Smooth muscle cell of the brain vasculature (primary cell): ENCODE results near the gene CFI.
"Not testable (repeated sequence)": the region's sequence is repeated elsewhere in the genome, so short reads cannot be mapped to it uniquely, and the experiment has no call there.

Source experiments
- DNase-seq: peaks from one replicate; pipeline ENCODE4 v3.0.0-alpha.2; 2012; ENCODE audit warnings: low read depth, low spot score

CFI gene

DNA sequence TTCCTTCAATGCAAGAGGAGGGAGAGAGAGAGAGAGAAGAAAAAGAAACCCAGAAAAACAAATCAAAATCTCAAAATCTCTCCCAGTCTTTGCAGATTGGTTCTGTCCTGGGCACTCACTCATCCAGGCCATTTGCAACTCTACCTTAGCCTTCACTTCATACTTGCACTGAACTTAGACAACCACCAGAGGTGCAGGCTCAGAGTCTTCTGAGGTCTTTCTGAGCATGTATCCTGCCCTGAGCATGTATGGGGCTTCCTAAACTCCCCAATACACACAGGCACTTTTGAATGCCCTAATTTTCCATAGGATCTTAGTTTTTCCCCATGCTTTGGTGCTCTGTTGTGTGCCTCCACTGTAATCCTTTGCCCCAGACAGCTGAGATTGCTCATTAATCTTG lies 2.9 kb downstream of the CFI start:
- no peak for DNase-seq

DNA sequence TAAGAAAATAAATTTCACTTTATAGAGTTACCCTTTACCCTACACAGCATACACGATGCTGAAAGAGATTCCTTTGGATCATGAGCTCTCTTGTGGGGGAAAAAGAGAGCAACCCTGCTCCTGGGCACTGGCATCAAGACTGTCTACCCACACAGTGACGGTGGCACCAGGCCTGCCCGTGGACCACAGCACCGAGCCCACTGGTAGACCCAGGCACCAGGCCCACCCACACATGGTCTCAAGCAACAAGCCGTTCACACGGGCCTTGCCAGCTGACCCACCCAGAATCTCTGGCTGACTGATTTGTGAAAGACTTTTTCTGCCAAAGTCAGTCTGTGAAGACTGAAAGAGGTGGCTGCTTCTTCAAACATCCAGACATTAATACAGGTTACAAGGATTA lies 6.7 kb downstream of the CFI start:
- DNase-seq, result no peak

DNA sequence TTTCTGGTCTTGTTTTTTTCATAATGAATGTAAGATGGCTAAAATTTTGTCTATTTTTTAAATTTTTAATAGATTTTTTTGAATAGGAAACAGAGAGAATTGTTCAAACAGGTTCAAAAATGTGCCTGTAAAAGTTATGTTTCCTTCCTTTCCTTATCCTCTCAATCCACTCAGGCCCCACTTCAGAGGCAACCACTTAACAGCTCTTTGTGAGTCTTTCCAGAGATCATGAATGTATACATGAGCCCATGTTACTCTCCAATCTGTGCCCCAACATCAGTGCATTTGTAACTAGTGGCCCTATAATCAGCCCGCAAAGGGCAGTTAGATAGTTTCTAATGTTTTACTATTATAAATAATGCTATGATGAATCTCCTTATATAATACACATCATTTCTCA lies 14.0 kb downstream of the CFI start:
- no peak for DNase-seq

DNA sequence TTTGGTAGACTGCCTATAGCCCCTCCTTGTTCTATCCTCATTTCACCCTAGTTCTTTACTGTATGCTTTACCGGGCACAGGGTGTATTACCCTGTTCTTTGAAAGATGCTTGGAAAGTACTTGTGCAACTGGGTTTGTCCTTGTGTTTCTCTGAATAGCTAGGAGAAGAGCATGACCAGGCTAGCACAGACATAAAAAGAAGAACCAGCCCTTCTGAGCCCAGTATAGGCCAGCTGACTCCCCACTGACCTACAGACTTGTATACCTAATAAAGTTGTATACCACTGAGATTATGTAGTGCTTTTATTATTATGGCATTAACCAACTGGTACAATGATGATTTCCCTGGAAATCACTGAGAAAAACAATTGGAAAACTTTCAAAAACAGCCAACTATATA lies 15.0 kb downstream of the CFI start:
- no peak for DNase-seq

DNA sequence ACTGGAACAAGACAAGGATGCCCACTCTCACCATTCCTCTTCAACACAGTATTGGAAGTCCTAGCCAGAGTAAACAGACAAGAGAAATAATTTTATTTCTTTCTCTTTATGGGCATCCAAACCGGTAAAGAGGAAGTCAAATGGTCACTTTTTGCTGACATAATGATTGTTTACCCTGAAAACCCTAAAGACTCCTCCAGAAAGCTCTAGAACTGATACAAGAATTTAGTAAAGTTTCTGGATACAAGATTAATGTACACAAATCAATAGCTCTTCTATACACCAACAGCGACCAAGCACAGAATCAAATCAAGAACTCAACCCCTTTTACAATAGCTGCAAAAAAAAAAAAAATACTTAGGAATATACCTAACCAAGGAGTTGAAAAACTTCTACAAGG lies 19.7 kb downstream of the CFI start:
- not testable (repeated sequence) for DNase-seq

DNA sequence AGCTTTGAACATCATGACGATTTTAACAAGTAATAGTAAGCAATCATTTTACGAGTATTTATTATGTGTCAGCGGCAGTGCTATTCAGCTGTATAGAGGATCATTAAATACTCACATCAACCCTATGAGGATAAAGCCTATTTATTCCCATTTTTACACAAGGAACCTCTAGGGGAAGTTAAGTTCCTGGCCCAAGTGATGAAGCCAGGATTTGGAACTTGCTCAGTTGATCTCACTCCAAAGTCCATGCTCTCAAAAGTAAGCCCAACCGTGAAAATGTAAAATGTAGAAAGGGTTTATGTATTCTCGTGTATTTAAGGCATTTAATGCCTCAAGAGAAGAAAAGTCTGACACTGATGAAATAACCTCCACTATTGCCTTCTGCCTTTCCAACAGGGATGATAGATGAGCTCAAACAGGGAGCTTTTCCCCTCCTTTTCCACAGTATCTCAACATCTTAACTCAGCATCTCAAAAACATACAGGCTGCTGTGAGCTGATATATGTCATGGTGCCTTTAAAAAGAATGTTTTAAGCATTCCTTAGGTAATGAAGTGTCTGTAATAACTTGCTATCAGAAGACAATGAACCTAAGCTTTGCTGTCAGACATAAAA lies 36.9 kb downstream of the CFI start:
- DNase-seq, result no peak

DNA sequence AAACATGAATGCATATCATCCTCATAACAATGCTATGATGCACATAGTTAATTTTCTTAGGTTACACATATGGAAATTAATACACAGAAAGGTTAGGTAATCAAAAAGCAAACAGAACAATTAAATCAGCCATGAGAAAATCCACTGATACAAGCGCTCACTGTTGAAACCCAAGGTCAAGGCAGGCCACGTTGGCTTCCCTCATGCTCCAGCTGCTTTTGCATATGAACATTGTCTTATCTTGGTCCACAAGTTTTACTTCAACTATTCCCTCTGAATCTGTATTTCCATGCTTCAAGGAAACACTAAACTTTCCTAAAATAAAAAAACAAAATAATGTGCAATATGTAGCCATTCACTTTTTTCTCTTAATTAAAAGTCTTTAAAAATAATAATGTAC lies 37.4 kb downstream of the CFI start:
- DNase-seq, result no peak

DNA sequence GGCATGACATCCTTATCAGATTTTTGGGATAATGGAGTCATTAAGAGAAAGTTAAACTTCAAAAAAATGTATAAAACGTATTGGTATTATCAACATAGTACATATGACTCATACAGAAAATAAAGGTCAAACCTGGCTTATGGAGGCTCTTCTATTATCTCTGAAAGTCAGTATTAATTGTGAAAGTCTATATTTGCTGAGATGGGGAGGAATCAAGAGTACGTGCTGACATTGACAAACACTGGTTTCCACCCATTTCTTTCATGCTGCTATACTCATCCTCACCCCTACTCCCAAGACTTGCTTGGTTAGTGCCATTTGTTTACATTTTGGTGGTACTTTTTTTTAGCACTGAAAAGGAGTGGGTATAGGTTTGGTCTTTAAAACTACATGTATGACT lies 41.1 kb downstream of the CFI start:
- no peak for DNase-seq

DNA sequence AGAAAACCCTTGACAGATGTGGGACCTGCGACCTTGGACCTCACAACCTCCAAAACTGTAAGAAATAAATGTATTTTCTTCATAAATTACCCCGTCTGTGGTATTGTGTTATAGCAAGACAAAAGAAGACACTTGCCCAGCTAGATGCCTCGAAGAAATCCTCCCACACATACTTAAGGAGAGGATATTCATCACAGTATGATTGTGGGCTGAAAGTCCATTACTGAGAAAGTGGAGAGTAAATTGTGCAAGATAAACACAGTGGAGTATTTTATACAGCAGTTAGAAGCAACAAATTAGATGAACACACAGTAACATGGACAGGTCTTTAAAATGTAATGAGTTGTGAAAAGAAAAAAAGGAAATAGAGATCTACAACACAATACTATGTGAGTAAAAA lies 46.1 kb downstream of the CFI start:
- no peak for DNase-seq

DNA sequence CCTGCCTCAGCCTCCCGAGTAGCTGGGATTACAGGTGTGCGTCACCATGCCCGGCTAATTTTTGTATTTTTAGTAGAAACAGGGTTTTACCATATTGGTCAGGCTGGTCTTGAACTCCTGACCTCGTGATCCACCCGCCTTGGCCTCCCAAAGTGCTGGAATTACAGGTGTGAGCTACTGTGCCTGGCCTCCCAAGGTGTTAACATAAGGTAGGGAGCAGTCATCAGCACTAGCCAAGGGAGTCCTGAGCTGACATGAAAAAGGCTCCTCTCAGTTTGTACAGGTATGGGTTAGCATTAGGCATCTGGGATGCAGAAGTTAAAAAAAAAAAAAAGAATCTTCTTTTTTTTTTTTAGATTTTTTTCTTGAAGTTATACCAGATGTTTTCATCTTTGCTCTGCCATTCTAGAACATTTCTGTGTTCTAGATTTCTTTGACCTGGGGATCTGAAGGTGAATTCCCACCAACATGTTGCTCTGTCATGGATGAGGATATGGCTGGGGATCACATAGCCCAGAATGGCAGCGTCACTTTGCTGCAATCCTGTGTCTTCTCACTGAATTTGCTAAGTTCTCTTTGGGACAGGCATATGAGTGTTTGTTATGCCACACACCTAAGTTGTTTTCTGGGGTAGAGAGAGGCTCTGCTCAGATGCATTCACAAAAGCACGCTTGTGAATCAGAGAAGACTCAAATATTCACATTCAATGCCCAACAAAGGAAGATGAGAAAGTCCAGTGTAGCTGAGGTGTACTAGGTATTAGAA lies 47.5 kb downstream of the CFI start:
- DNase-seq, result no peak

DNA sequence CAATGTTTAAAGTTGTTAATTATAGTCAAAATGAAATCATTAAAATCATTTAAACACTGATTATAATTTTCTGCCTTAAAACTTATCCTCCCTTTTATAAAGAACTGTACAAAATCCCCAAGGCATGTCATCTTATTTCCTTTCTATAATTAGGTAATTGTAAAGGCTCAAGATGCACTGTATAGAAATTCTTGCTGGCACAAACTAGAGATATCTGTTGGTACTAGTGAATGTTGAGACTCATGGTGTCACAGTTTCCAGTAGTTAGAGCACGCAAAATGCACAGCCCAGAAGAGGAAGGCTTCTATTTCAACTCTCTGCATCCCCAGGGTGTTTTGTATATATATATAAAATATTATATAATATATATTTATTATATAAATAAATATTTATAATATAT lies 49.3 kb downstream of the CFI start:
- DNase-seq, result no peak

DNA sequence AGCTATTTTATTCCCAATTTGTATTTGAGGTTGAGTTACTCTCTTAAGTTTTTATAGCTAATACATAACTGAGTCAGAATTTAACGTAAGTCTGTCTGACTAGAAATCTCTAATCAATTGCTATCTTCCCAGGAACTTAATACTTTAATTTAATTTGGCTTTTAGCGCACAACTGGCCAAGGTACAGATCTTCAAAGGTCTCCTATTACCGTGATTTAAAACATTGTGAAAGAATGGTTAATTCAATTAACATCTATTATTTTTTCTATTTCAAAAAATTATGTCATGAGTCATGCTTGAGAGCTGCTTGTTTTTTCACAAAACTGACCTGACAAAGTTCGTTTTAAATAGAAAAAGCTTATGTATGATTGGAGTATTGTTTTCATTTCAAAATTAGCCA lies 49.9 kb downstream of the CFI start:
- no peak for DNase-seq

DNA sequence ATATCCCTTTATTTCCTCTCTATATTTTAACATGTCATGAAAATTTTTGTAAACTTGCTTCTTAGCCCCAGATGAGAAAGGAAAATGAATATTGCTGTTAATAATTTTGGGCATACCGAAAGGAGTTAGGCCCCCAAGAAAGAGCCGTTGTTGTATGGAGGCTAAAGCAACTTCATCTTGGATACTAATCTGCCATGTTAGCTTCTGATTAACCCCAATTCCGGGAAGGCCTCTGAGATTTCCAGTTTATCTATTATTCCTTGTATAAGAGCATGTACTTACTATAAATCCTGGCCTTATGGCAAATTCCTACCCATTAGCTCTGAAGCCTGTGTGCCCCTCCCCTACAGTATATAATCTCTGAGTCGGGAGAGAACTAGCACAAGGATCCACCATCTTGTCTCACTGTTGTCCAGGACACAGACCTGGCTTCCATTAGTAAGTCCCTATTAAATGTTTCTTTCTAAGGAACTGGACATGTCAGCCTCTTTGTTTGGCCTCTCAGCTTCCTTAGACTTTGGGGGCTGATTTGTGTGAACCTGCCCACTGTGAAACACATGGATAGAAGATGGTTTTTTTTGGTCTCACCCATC lies 51.1 kb downstream of the CFI start:
- DNase-seq, result no peak

DNA sequence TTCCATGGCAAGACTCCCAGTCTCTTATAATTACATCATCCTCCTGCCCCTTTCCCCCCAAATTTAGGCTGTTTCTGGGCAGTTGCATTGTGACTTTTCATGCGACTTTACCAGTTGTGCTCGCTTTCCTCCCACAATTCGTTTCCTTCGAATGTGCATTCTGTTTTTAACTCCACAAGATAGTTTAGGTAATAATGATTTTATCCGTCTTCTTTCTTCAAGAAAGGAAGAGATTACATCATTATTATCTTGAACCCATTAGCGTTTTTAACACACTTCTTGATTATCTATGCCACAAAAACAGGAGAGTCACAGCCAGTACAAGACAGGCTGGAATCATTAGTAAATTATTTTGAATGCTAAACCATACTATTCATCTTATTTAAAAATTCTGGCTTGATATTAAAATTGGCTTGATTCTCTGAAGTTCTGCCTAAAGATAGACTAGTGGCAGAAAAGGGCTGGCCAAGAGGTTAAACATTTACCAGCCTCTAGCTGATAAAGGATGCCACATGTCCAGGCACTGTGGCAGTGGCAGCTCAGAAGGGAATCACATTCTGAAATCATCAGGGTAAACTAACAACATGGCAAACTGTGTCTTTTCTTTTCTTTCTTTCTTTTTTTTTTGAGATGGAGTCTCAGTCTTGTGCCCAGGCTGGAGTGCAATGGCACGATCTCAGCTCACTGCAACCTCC lies 52.3 kb downstream of the CFI start:
- no peak for DNase-seq

DNA sequence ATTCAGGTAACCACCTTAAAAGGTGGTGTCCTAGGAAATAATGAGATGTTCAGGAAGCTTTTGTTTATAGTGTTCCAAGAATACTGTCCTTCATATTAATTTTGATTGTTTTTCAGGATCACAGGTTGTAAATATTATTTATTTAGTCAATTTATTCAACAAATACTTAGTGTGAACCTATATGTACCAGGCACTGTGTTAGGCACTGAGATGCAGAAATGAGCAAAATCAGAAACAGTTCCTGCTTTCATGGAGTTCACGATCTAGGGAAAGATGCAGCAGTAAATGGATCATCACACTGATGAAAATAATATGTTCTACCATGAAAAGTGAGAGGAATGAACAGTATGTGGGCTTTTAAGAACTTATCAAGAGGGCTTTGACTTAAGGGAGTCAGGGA lies 53.7 kb downstream of the CFI start:
- no peak for DNase-seq

DNA sequence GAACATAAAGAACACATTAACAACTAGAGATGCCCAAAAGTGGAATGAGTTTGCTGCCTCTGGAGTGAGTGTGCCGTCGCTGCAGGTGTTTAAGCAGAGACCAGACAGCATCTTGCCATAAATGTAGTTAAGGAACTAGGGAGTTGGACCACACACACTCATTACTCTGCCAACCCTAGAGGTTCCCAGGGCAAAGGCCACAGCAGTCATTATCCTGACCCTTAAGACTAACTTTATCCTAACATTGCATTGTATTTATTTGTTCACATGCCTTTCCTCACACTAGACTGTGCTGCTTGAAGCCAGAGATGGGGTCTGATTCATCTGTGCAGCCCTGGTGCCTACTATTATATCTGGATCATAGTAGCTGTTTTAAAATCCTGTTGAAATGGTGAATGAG lies 55.1 kb downstream of the CFI start:
- DNase-seq, result no peak

DNA sequence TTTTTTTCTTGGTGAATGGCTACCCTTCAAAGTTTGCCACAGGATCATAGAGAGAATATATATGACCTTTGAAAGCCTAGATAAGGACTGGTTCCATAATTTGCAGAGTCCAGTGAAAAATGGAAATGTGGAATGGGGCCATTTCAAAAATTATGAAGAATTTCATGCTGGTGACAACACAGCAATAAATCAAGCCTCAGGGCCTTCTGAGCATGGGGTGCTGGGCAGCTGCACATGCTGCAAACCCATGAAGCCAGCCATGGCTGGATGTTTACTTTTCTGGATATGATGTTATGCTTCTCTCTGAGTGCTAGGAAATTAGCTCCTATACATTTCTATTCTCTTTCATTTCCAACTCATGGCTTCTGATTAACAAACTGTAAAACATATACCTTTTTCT lies 56.0 kb downstream of the CFI start:
- no peak for DNase-seq

DNA sequence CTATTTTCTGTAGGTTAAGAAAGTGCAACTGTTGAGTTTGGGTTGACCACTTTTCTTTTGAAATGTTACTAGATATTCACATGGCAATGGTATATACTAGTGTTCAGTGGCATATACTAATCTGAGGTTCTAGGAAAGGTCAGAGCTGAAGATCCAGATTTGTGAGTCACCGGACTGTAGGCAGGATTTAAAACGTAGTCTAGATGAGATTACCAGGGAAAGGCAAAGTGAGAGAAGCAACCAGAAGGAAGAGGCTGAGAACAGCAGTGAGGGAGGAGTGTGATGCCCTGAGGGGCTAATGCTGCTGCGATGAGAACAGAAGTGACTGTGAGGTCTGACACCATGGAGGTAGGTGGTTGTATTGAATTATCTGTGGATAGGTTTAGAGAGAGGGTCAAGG lies 62.3 kb downstream of the CFI start:
- no peak for DNase-seq

DNA sequence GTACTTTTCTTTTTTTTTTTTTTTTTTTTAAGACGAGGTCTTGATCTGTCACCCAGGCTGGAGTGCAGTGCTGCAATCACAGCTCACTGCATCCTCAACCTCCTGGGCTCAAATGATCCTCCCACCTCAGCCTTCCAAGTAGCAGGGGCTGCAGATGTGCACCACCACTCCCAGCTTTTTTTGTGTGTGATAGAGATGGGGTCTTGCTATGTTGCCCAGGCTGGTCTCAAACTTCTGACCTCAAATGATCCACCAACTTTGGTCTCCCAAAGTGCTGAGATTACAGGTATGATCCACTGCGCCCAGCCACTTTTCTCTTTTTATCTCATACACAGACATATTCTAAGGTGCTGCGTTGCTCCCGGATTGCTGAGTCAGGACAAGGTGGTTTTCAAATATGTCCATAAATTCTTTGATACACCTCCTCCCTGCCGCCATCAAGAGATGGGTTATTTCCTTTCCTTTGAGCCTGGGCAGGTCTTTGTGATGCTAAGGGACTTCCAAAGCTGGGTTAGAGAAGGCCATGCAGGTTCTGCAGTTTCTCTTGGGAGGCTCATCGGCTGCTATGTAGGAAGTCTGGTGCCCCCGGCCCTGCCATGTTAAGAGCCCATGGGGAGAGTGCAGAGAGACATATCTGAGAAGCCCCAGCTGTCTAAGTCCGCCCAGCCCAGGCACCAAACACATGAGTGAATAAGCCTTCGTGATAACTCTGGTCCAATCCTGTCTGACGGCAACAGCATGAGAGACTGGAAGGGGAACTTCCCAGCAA lies 63.5 kb downstream of the CFI start:
- no peak for DNase-seq

DNA sequence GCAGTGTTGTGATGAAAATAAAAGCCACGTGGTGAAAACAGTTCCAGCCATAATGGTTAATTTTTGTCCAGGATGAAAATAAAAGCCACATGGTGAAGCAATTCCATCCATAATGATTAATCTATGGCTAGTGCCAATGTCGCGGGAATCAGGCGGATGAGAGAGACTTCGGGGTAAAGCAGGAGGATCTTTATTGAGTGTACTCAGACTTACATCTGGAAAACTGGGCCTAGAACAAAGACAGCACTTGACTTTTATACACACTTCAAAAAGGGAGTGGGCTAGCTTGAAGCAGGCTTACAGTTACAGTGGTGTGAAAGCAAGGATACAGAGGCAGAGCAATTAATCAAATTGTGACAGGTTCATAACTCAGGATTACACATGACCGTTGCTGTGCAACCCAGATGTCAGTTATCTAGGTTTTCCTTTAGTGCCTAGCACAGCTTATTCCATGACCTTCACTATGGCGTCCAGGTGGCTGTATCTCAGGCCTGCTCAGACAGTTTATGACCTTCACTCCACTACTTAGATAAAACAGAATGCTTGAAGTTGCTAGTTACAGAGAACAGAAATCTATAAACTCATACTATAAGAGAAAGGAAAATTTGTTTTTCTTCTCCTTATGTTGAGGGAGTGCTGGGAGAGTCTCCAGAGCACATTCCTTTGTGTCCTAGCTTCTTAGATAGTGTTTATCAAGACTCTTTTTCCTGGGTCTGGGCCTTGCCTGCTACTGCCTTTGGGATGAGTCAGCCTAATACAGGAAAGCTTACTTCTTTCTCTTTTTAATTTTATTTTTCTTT lies 66.0 kb downstream of the CFI start:
- no peak for DNase-seq

DNA sequence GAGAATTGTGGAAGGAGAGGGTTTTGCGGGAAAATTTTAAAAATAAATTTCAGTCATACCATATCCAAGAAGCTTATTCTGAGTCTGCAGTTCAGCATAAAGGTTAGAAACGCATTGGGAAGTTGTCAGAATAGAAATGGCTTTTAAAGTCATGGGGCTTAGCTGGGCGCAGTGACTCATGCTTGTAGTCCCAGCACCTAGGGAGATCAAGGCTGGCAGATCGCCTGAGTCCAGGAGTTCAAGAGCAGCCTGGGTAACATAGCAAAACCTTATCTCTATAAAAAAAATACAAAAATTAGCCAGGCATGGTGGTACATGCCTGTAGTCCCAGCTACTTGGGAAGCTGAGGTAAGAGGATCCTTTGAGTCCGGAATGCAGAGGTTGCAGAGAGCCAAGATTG lies 68.1 kb downstream of the CFI start:
- DNase-seq, result no peak
